ENCODE results near the gene ARIH1. TPM values are rescaled to one million over a fixed set of nuclear protein-coding genes. Genes with fewer than 3 reads are reported as not detected.
"Not testable (repeated sequence)": the region's sequence is repeated elsewhere in the genome, so short reads cannot be mapped to it uniquely, and the experiment has no call there.

Gene ARIH1
- total RNA-seq, 1 donor from 2014 or later = 163 TPM

DNA sequence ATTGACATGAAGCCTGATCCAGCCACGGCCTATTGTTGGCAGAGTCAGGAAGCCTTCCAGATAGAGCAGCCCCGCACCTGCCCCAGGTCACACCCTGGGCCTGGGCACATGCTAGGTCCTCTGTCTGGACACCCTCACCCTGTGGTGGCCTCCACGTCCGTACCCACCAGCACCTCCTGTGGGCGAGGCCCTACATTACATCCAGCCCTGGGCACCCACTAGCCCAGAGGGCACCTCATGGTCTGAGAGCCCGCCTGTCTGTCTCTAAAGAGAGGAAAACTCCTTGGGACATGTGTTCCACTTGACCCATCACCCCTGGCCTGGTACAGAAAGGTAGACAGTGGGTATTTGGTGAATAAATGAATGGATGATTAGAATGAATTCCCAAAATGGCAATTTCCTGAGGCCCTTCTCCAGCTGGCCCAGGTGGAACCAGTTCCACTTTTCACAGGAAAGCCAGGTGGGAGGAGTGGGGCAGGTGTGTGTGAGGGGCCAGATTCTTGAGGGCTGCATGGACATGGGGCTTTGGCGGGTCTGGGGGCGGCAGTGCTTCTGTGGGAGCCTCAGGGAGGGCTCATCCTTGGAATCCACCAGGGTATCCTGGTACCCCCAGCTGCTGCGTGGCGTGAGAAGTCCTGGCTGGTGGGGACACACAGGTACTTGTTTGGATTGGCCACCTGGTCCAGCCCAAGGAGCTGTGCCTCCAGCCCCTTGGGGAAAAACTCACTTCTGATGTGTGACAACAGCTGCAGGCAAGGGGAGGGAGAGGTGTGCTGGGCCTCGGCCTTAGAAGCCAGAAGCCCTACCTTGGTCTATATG, 154.3 kb downstream of the ARIH1 start:
- intact Hi-C loops (cut with DNase I); DNase-seq (ENCODE audit: missing footprints); ATAC-seq: not testable (repeated sequence)

DNA sequence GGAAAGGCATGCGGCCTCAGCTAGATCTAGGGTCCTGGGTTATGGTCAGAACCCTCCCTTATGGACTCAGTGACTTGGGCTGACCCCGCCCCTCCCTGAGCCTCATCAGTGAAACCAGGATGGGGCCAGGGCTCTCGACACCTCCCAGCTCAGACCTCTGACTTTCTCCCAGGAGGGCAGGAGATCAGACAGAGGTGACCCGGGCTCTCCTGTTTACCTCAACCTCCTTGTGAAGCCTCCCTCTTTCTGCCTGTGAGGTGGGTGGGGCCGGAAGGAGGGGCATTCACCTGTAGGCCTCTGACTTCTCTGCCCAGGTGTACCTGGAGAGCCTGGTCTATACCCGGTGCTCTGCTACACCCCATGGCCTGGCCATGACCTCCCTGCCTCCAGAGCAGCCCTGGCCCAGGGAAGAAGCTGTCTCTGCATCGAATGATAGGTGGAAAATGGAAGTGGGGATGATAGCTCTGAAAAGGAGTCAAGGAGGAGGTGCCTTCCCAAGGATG, 155.0 kb downstream of the ARIH1 start:
- intact Hi-C loops (cut with DNase I); DNase-seq (ENCODE audit: missing footprints); ATAC-seq: not testable (repeated sequence)

DNA sequence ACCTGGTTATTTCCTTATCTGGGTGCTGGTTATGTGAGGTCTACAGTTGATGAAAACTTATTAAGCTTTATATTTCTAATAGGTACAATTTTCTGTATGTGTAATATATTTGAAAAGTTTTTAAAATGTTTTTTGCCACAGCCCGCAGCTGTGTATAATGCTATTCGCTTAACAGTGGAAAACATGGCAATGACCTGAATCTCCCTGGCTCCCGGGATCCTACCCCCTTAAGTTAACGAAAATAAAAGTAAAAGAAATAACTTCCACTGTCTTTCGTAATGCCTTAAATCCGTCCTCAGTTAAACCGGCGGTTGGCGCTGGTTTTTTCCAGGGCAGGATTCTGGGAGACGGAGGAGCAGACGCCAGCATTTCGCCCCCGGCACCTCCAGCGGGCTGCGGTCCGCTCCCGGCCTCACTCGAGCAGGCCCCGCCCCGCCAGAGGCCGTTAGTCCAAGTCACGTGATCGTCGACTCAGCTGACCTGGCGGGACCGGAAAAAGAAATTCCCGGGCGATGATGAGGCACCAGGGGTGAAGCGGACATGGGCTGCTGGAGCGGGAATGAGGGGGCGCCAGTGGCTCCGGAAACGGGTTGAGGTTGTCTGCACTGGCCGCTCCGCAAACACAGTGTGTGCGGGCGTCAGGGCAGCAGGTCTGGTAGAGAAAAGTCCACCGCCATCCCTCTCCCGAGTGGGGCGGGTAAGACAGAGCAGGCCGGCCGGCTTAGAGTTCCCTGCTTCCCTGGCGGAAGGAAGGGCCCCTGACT, 162.6 kb downstream of the ARIH1 start:
- ATAC-seq (peak; percentile 88), DNase-seq (ENCODE audit: missing footprints) (peak; percentile 87)
- intact Hi-C loops (cut with DNase I) = not testable (repeated sequence)

DNA sequence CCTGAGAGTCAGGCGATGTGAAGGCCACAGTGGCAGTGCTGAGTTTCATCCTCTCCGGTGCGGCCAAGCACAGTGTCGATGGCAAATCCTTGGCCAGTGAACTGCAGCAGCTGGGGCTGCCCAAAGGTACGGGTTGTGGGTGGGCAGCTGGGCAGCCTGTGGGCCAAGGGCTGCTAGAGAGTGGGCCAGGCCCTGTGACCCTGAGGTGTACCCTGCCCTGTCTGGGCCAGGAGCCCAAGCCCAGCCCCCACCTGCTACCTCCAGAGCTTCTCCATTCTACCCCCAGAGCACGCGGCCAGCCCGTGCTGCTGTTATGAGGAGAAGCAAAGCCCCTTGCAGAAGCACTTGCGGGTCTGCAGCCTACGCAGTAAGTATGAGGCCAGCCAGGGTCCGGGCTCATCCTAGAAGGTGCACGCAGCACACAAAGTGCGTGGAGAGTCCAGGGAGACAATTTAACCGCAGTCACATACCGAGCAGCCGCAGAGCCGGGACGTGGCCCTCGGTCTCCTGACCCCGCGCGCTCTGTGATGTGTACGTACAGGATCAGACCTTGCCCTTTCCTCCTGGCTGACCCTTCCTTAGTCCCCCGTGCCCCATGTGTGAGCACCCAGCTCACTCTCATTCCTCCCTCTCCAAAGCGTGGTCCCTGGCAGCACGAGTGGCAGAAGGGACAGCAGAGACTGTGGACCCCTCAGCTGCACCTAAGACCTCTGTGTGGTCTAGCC, 165.8 kb downstream of the ARIH1 start:
- ATAC-seq = not testable (repeated sequence)

DNA sequence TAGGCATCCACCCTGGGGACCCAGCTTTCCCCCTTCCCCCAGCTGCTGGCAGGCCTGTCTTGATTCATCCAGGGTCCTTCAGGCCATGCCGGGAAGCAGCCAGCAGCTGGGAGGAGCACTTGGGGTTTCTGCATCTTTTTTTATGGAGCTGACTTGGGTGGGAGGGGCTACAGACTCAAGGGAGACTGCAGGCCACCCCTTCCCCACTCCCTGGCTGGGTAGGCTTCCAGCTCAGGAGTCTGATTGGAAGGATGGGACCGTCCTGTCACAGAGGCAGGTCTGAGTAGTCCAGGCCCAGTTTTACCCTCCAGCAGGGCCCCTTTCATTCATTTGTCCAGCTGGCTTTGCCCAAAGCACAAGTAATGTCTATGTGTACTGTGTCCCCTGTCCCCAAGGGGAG, 168.1 kb downstream of the ARIH1 start:
- ATAC-seq; DNase-seq (ENCODE audit: missing footprints); intact Hi-C loops (cut with DNase I): not testable (repeated sequence)

More for the DNA sequence above, 165.8 kb downstream of the ARIH1 start:
- DNase-seq (ENCODE audit: missing footprints); intact Hi-C loops (cut with DNase I): not testable (repeated sequence)

DNA sequence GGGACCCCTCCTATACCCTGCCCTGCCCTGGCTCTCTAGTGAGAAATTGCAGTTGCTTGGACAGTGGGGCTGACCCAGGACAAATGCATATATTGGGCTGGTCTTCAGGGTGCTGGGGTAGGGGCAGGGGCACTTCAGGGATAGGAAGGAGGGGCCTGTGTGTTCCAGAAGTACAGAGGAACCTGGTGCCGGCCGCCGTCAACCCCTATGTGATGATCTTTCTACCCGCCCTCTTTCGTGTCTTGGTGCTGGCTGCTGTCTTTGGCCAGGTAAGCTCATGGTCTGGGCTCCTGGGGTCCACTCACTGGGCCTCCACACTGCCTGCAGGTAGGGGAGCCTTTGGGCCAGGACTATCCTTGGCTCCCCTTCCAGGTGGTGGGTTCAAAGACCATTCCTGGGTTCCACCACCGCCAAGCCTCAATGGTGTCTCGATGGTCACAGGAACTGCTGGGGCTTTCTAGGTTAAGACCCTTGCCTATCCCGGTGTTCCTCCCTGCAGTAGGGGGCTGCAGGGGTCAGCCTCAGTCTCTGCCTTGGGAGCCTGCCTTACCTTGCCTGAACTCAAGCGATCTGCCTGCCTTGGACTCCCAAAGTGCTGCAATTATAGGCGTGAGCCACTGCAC, 174.6 kb downstream of the ARIH1 start:
- peak; percentile 32 for DNase-seq (ENCODE audit: missing footprints)
- intact Hi-C loops (cut with DNase I); ATAC-seq: not testable (repeated sequence)

Other genes with a start within 250 kb of the ARIH1 start
- 1,022 TPM for gene PKM, start 243.1 kb upstream of the ARIH1 start, total RNA-seq
- gene PARP6, start 201.8 kb upstream of the ARIH1 start, total RNA-seq = 46.4 TPM
- 1.6 TPM for gene CELF6, start 154.2 kb upstream of the ARIH1 start, total RNA-seq
- gene HEXA, start 98.3 kb upstream of the ARIH1 start, total RNA-seq = 64.3 TPM
- gene TMEM202, start 76.0 kb upstream of the ARIH1 start, total RNA-seq = not detected
- gene GOLGA6B, start 180.4 kb downstream of the ARIH1 start, total RNA-seq = not detected
- not detected for gene HIGD2B, start 211.9 kb downstream of the ARIH1 start, total RNA-seq
- 17.9 TPM for gene BBS4, start 211.9 kb downstream of the ARIH1 start, total RNA-seq

Measured in Right ventricle myocardium inferior (tissue), 1 donor.